ENCODE data around the gene UQCC5. TPM values are rescaled to one million over a fixed set of nuclear protein-coding genes. Genes with fewer than 3 reads are reported as not detected.

Gene UQCC5
- total RNA-seq, 1 donor from 2014 or later: 13.6 TPM

DNA sequence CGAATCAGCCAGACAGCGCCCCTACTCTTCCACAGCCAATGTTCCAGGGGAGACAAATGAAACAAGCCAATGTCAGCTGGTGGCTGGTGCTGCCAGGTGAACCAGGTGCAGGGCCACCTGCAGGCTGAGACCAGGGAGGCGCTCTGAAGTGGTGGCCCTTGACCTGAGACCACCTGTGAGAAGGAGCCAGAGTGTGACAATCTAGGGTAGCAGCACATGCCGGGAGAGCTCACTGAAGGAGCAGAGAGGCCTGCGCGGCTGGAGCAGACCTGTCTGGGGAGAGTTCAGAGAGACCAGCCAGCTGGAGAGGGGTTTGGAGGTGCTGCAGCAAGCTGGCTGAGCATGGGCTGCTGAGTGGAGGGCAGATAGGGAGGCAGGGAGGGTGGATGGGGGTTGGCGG lies 42.0 kb upstream of the UQCC5 start:
- H3K27me3 Mint-ChIP-seq: no peaks in the 10 kb centered on the region
- H3K36me3 Mint-ChIP-seq (ENCODE audit: low read depth): peaks cover 32% of the 10 kb centered on the region
- no peak overlapping the region for H3K27ac Mint-ChIP-seq
- TF ChIP-seq, protein P1, sequence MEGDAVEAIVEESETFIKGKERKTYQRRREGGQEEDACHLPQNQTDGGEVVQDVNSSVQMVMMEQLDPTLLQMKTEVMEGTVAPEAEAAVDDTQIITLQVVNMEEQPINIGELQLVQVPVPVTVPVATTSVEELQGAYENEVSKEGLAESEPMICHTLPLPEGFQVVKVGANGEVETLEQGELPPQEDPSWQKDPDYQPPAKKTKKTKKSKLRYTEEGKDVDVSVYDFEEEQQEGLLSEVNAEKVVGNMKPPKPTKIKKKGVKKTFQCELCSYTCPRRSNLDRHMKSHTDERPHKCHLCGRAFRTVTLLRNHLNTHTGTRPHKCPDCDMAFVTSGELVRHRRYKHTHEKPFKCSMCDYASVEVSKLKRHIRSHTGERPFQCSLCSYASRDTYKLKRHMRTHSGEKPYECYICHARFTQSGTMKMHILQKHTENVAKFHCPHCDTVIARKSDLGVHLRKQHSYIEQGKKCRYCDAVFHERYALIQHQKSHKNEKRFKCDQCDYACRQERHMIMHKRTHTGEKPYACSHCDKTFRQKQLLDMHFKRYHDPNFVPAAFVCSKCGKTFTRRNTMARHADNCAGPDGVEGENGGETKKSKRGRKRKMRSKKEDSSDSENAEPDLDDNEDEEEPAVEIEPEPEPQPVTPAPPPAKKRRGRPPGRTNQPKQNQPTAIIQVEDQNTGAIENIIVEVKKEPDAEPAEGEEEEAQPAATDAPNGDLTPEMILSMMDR (IDR thresholded peaks at IDR 0.05): no peak
- intact Hi-C loops (cut with micrococcal nuclease): no loop called here
- peaks cover 15% of the 10 kb centered on the region for H3K4me1 Mint-ChIP-seq
- POLR2A ChIA-PET: no interaction called here
- no peak for ATAC-seq (ENCODE audit: low read depth)
- CTCF ChIA-PET: no interaction called here
- no peak overlapping the region for H3K4me3 Mint-ChIP-seq
- no peaks in the 10 kb centered on the region for H3K9me3 Mint-ChIP-seq
- DNase-seq: no peak

DNA sequence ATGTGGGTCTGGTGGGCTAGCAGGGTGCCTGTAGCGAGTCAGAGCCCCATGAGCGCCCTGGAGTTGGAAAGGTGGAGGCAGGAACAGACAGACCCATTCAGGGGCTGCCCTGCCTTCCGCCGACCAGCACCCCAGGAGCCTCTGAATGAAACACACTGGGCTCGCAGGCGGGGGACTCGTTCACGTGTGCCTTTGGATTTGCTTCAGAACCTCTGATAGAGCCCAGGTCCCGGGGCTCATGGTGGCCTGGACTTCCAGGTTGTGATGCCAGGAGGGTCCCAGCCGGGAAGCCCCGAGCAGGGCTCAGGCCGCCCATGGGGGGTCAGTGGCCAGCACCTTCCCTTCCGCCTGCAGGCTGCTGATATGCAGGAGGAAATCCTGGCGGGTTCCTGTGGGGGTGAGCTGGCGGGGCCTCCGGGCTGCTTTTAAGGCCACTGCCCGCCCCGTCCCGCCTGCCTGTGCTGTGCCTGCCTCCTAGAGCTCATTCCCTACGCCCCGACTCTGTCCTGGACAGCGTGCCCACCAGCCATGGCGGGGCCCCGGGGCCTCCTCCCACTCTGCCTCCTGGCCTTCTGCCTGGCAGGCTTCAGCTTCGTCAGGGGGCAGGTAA lies 41.4 kb upstream of the UQCC5 start, which contains the start of gene STAB1:
TSS of gene STAB1 (plus strand) at position 453 of the 610 bp plus-strand sequence. CDS start at position 529, 76 bp downstream.
- Mint-ChIP-seq H3K4me3 (no peak within 1 kb of the TSS), H3K36me3 (ENCODE audit: low read depth) (peaks cover 27% of the 10 kb centered on the region), H3K27me3 (no peaks in the 10 kb centered on the region), H3K27ac (no peak within 1 kb of the TSS), H3K9me3 (no peaks in the 10 kb centered on the region), H3K4me1 (peaks cover 15% of the 10 kb centered on the region)
- ChIA-PET POLR2A (no interaction called here), CTCF (no interaction called here)
- ATAC-seq (ENCODE audit: low read depth) (no peak), DNase-seq (no peak)
- TF ChIP-seq, protein P1 (IDR thresholded peaks at IDR 0.05): no peak
- intact Hi-C loops (cut with micrococcal nuclease): no loop called here

DNA sequence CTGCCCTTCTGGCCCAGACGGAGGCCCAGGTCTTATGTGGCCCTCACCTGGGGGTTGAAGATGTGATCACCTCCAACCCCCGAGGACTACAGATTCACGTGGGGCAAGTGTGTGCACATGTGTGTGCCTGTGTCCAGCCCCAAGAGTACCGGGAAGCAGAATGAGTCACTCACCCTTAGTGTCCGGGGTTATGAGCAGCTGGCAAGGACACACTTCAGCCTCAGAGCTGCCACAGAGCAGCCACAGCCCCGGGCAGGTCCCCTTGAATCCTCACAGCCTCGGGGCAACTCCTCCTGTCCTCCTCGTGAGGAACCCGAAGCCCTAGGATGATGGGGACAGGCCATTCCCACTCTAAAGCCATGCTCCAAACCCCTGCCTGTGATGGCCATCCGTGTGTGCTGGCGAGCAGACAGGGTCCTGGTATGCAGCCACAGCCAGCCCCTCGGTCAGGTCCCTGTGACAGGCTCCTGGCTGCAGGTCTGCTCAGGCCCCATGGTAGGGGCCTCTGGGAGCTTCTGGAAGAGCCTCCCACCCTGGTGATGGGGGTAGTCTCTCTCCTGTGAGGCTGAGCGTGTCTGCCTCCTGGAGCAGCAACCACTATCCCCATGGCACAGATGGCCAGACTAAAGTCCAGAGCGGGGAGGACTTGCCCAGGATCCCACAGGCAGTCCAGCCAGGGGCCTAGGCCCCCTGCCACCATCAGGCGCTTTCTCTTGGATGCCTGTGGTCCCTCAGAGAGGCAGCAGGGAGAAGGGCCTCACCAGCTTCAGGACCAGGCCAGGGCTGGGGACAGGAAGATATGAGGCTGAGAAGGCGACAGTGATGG lies 40.4 kb upstream of the UQCC5 start:
- POLR2A ChIA-PET: no interaction called here
- H3K27ac Mint-ChIP-seq: no peak overlapping the region
- no peaks in the 10 kb centered on the region for H3K9me3 Mint-ChIP-seq

DNA sequence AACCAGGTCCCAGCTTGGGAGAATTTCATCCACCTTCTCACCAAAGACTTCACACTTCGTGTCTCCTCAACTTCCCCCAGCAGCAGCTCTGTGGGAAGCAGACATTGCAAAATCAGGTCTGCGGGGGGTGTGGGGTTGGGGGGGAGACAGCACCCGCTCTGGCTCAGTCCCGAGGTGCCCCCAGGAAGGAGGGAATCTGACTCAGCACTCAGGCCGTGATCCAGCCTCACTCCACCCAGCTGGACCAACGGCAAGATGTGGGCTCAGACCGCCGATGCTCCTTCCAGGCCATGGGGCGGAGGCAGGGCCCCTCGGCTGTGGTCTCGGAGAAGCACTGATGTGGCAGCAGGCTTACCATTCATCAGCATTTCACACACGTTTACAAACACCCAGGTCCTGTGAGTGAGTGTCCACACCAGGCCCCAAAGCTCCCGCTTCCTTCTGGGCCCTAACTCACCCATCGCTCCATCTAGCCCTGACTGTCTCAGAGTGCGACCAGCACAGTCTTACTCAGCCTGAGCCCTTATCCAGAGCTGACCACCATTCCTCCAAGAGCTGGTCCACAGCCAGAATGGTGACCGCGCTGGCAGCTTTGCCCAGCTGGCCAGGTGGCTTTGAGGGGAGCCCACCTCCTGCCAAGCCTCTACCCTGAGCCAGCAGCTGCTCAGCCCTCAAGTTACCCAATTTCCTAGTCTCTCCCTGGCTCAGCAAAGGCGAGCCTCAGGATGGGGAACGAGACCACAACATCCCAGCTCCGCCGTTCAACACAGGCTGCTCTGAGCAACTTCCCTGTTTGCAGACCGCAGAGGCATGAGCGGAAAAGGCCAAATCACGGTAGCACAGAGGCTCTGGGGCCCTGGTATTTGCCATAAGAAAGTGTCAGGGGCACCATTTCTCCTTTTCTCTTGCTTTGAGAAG lies 38.0 kb upstream of the UQCC5 start:
- TF ChIP-seq, protein P1 (IDR thresholded peaks at IDR 0.05): no peak
- Mint-ChIP-seq H3K9me3 (no peaks in the 10 kb centered on the region), H3K27ac (no peak overlapping the region), H3K27me3 (no peaks in the 10 kb centered on the region), H3K4me1 (peaks cover 20% of the 10 kb centered on the region), H3K36me3 (ENCODE audit: low read depth) (no peaks in the 10 kb centered on the region), H3K4me3 (no peak overlapping the region)
- intact Hi-C loops (cut with micrococcal nuclease): loop anchor here (1.0 kb wide), 1 partner anchor 35 kb away; the partner anchor contains the start of gene NT5DC2
- no peak for DNase-seq
- ATAC-seq (ENCODE audit: low read depth): peak; percentile 81
- ChIA-PET POLR2A (interaction anchor here (0.6 to 0.9 kb wide), 2 partner anchors 43 to 998 kb away, joined by 5 to 6 read pairs; partner anchors contain the start of gene NISCH), CTCF (no interaction called here)

More for the DNA sequence above, 40.4 kb upstream of the UQCC5 start:
- H3K27me3 Mint-ChIP-seq: no peaks in the 10 kb centered on the region
- DNase-seq (no peak), ATAC-seq (ENCODE audit: low read depth) (no peak)
- CTCF ChIA-PET: no interaction called here
- intact Hi-C loops (cut with micrococcal nuclease): no loop called here
- TF ChIP-seq, protein P1 (IDR thresholded peaks at IDR 0.05): no peak
- H3K4me3 Mint-ChIP-seq: no peak overlapping the region
- peaks cover 20% of the 10 kb centered on the region for H3K36me3 Mint-ChIP-seq (ENCODE audit: low read depth)
- H3K4me1 Mint-ChIP-seq: peaks cover 20% of the 10 kb centered on the region
